ENCODE results near the gene CSF2RB.

The CSF2RB gene

DNA sequence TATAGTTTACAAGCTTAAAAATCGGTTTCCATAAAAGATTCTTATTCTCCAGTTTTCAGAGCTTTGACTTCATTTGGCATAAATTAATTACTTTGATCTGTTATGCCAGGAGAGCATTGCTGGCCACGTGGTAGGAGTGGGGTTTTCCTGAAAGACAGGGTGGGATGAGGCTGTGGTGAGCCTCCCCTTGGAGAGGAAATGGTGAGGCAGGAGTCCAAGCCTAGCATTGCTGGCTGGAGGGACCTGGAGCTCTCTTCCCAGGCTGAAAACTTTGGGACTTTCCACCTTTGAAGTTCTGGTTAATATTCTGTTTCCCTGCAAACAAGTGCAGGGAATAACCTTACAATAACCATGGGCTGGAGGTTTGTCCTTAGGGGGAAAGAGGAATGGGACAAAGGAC lies 21.1 kb upstream of the CSF2RB start:
- no peak for DNase-seq

GRCh38 chr22:36893262-36893661 lies 20.2 kb upstream of the CSF2RB start:
- DNase-seq: no peak

- no peak for DNase-seq
Measured at GRCh38 chr22:36894266-36894665, 19.2 kb upstream of the CSF2RB start.

DNA sequence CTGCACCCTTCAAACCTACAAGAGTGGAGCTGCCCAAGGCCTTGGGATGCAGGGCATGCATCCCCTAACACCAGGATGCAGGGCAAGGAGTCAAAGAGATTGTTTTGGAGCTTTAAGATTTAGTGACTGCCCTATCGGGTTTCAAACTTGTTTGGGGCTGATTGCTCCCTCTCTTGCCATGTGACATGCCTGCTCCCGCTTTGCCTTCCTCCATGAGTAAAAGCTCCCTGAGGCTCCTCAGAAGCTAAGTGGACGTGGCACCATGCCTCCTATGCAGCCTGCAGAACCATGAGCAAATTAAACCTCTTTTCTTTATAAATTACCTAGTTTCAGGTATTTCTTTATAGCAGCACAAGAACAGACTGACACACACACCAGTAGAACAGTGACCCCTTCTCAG lies 15.8 kb upstream of the CSF2RB start:
- DNase-seq: no peak

DNA sequence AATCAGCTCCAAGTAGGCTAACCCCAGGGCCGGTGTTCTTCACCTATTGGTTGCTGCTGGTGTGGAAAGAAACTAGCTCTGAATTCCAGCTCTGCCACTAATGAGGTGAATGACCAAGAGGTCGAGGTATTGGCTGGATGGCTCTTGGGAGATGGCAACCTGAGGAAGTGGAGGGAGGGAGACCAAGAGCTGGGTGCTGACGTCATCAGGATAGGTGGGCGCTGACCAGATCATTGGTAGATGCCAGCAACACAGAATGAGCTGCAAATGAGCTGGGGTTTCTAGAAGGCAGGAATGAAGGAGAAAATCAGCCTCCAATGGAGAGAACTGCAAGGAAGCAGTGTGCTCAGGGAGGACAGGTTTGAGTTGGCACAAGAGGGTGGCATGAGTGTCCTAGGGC lies 14.7 kb upstream of the CSF2RB start:
- no peak for DNase-seq

DNA sequence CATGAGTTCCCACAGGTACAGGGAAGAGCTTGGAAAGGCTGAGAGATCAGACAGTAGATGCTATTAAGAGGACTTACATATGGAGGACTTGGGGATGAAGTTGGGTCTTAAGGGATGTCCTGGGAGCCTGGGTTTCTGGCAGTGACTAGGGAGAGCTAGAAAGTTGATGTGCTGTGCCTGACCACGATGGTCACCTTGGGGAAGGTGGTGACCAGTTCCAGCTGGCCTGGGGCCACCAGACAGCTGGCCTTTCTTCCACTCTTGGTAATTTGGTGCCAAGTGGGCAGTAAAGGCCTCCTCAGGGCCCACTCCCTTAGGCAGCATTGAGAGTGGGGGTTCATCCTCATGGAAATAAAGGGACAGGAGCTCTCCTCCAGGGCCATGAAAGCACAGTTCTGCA lies 13.9 kb upstream of the CSF2RB start:
- no peak for DNase-seq

- no peak for DNase-seq
Measured at GRCh38 chr22:36900225-36900624, 13.2 kb upstream of the CSF2RB start.

- no peak for DNase-seq
Measured at GRCh38 chr22:36900880-36901279, 12.5 kb upstream of the CSF2RB start.

- no peak for DNase-seq
Measured at GRCh38 chr22:36901411-36902142, 11.9 kb upstream of the CSF2RB start.

- no peak for DNase-seq
Measured at GRCh38 chr22:36902143-36902926, 11.1 kb upstream of the CSF2RB start.

DNA sequence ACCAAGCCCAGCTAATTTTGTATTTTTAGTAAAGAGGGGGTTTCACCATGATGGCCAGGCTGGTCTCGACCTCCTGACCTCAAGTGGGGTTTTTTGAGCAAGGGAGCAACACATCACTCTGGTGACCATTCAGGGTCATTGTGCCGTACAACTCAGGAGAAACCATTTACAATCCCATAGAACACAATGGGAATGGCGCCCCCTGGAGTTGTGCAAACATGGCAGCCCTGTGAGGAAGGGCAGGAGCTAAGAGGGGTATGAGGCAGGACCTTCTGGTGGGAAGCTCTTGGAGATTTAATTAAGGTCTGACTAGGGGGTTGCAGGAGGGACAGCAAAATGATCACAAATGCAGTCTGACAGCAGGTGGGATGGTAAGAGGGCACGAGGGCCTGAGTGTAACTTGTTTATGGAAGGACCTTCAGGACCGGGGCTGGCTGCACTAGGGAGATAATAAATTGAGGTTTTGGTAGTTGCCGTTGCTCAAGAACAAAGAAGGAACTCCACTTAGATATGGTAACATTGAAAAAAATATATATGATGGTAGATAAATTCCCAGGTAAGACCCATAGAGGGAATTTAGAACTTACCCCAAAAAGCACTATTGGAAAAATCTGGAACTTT lies 9.1 kb upstream of the CSF2RB start:
- DNase-seq: no peak

GRCh38 chr22:36907253-36908195 lies 5.9 kb upstream of the CSF2RB start:
- no peak for DNase-seq

GRCh38 chr22:36910461-36910860 lies 3.0 kb upstream of the CSF2RB start:
- DNase-seq: no peak

DNA sequence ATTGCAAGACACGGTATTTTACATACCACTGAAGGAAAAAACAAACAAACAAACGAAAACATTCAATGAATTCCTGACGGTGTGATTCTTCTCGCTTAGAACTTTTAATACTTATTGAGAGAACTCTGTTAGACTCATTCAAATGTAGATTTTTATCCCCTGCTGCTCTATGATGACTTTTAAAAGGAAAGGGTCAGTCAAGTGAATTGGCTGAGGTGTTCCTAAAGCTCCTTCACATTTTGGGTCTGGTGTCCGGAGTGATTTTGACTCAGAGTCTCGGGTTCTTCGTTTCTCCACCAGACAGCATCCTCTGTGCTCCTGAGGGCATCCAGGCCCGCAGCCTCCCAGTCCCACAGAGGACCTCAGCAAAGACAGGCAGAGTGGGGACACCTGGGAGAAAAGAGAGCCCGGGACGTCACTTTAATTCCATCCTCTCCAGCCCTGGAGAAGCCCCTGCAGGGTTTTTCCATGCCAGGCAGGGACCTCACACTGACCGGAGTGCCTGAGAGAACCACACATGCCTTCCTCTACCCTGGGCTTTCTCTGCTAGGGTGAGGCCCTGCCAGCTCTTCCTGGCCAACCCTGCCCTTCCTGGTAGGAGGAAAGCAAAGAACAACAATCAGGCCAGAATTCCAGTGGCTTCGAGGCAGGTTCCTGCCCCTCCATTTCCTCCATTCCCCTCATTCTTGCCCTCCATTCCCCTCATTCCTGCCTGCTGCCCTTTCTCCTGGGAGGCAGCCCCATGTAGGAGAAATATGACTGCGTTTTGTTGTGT lies 1.4 kb upstream of the CSF2RB start:
- DNase-seq: no peak

GRCh38 chr22:36912694-36913426 lies 568 bp upstream of the CSF2RB start:
- DNase-seq: no peak

DNA sequence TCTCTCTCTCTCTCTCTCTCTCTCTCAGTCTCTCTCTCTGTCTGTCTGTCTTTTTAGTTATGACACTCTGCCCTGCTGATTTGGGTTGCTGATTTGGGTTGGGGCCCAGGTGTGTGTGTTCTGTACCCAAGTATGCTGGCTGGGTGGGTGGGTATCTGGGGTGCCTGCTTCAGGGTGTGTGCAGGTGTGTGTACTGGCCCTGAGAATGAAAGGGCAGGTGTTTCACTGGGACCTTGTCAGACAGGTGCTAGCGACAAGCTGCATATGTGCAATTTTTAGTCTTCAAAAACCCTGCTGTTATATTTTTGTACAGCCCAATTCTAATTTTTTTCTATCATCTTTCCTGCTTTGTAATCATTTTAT lies 943 bp downstream of the CSF2RB start:
- DNase-seq: no peak

- no peak for DNase-seq
Measured at GRCh38 chr22:36916034-36916433, 2.6 kb downstream of the CSF2RB start.

GRCh38 chr22:36918586-36919284 lies 5.3 kb downstream of the CSF2RB start:
- DNase-seq: no peak

GRCh38 chr22:36921309-36922104 lies 8.1 kb downstream of the CSF2RB start:
- no peak for DNase-seq

GRCh38 chr22:36922105-36922608 lies 8.7 kb downstream of the CSF2RB start:
- DNase-seq: no peak

Measured in stimulated activated naive CD4-positive, alpha-beta T cell (primary cell).